NCI-H2171 treated with DMSO at 0.1 percent for 48 hours (cell line): ENCODE results near the gene CDKL4.
"Not testable (repeated sequence)": the region's sequence is repeated elsewhere in the genome, so short reads cannot be mapped to it uniquely, and the experiment has no call there.

Source experiments
- DNase-seq: peaks from one replicate; lab custom pipeline; 2025; lab: John Stamatoyannopoulos, UW

Gene CDKL4

DNA sequence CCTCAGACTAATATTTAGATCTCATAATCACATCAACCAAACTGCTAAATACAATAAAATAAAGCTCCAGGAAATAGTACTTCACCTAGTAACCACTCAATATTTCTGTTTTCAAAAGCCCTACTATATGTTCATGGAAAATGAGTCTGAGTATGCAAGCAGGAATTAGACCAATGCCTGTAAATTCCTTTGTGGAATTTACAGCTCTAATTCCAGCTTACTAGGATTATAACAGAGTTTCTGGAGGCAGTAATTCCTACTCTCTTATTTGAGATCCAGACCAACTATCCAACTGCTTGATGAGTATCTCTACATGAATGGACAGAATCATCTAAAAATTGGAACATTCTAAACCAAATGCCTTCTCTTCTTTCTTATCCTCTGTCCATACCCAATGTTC is 11.6 kb downstream of the CDKL4 start:
- no peak for DNase-seq

GRCh38 chr2:39228413-39229209 is 15.2 kb downstream of the CDKL4 start:
- DNase-seq, result no peak

DNA sequence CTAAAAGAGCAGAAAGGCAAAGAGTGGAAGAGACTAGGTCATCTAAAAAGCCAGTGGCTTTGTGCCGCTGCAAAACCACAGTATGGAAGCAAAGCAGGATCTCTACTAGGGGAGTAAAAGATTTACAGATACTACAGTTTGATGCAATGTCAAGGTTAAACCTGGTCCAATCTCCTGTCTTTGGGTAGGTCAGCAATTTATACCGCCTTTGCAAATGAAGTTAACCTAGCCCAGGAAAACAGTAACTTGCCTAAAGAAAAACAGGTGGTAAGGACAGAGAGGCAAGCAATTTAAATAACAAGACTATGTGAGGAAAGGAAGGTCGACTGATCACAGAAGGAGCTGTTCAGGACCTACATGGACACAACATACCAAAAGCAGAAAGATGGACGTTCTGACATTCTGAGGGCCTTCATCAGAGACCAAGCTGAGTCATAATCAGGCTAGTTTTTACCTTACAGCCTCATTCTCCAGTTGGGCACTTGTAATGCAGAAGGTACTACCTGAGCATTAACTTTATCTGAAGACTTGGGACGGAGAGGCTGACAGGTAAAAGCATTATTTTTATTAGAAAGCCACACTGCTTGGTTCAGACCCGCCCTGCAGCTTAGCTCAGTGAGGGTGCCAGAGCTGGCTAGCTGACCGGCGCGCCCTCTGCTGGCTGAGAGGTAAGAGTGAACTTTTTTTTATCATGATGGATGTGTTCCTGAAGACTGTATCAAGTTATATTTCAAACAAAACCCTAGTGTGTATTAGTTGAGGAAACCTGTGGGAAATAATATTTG is 15.9 kb downstream of the CDKL4 start:
- DNase-seq, result peak; percentile 62

DNA sequence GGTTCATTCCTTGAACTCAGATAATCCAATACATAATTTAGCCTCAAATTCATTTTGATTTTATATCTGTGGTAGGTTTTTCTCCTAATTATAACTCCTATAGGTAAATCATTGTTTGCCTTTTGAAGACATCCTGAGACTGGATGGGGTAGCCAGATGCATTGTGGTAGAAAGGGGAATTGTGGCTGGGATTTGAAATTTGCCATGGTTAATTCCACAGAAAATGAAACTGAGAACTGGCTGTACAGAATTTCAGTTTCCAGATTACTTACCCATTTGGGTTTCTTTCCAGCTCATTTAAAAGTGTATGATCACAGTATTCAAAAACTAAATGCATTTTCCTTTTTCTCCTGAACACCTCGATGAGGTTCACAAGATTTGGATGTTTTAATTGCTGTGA is 18.2 kb downstream of the CDKL4 start:
- no peak for DNase-seq

- no peak for DNase-seq
These were observed 19.9 kb downstream of the CDKL4 start for GRCh38 chr2:39223909-39224308.

- DNase-seq, result no peak
These were observed 22.3 kb downstream of the CDKL4 start for GRCh38 chr2:39221459-39221858.

- no peak for DNase-seq
These were observed 23.6 kb downstream of the CDKL4 start for GRCh38 chr2:39220136-39220535.

DNA sequence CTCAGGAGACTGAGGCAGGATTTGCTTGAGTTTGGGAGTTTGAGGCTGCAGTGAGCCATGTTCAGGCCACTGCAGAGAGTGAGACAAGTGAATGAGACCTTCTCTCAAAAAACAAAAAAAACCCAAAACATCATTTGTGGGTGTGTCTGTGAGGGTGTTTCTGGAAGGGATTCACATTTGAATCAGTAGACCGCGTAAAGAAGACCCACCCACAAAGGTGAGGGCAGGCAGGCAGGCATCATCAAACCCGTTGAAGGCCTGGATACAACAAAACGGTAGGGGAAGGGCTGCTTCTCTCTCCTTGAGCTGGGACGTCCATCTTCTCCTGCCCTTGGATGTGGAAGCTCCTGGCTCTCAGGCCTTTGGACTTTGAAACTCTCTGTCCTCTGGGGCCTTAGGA is 25.4 kb downstream of the CDKL4 start:
- no peak for DNase-seq

GRCh38 chr2:39217192-39217550 is 26.6 kb downstream of the CDKL4 start:
- no peak for DNase-seq

GRCh38 chr2:39216346-39217191 is 27.2 kb downstream of the CDKL4 start:
- no peak for DNase-seq

GRCh38 chr2:39215545-39215944 is 28.2 kb downstream of the CDKL4 start:
- no peak for DNase-seq

GRCh38 chr2:39213015-39213414 is 30.8 kb downstream of the CDKL4 start:
- DNase-seq, result no peak

GRCh38 chr2:39210846-39211245 is 32.9 kb downstream of the CDKL4 start:
- DNase-seq, result no peak

- no peak for DNase-seq
These were observed 40.4 kb downstream of the CDKL4 start for GRCh38 chr2:39203382-39203781.

GRCh38 chr2:39202639-39203369 is 41.0 kb downstream of the CDKL4 start:
- DNase-seq, result no peak

DNA sequence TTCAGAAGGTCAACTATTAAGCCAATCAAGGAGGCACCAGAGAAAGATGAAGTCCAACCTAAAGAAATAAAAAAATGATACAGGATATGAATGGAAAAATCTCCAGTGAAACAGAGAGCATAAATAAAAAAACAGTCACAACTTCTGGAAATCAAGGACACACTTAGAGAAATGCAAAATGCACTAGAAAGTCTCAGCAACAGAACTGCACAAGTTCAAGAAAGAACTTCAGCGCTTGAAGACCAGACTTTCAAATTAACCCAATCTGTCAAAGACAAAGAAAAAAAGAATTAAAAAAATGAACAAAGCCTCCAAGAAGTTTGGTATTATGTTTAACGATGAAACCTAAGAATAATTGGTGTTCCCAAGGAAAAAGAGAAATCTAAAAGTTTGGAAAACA is 46.8 kb downstream of the CDKL4 start:
- DNase-seq, result not testable (repeated sequence)

DNA sequence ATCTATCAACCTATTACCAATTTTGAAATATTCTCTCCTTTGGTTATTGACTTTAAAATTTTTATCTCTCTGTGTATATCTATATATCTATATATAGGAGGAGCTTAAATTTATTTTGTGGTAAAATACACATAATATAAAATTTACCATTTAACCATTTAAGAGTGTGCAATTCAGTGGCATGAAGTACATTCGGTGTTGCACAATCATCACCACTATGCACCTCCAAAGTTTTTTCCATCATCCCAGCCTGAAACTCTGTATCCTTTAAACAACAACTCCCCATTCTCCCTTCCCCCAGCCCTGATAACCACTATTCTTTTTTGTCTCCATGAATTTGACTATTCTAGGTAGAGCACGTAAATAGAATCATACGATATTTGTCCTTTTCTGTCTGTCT is 49.1 kb downstream of the CDKL4 start:
- DNase-seq, result no peak

DNA sequence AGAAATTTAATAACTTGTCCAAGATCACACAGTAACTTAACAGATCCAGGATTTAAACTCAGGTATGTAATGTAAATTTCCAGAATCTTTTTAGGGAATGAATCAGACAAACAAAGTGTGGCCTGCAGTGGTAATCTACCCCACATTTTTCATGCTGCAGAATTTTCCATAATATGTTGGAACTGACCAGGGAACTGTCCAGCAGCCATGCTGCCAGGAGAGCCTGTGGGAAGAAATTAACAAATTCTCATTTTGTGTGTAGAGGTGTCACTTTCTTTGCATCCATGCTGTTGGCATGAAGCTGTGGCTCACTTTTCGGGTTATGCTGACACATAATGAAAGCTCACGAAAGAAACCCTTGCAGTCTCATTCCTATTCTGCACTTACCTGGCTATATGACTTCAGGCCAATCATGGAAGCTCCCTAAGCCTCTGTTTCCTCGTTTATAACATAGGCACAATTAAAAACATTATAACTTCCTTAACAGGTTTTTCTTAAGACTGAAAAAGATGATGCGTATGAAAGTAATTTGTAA is 54.7 kb downstream of the CDKL4 start:
- DNase-seq, result no peak

DNA sequence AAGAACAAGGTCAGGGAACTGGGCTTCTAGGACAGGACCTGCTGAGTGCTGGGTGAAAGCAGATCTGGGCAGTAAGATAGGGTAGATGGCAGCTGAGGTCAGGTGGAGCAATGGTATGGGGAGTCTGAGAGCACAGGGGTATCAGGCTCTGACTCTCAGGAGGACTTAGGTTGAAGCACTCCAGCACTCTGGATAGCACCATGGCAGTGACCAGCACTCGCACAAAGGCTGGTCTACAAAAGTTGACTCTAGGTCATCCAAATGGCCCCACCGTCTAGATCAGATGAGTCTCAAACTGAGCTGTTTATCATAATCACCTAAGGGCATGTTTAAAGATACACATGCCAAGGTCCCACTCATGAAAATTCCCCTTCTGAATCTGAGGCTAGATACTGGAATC is 60.1 kb downstream of the CDKL4 start:
- no peak for DNase-seq

DNA sequence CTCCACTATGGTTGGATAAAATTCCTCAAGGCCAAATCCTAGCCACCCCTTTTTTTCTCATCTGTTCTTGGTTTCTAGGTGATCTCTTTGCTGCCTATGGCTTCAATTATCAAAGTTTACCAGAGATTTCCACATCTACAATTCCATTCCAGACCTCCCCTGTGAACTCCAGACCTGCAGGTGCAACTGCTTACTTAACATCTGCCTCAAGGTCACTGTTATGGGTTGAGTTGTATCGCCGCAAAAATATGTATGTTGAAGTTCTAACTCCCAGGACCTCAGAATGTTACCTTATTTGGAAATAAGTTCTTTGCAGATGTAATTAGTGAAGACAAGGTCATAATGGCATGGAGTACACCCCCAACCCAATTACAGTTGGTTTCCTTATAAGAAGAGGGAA is 62.5 kb downstream of the CDKL4 start:
- DNase-seq, result no peak
